Myocyte (in vitro differentiated cells): ENCODE data around the gene CERS1. TPM values are rescaled to one million over a fixed set of nuclear protein-coding genes. Genes with fewer than 3 reads are reported as not detected.

Source experiments
- DNase-seq: peaks from one replicate; pipeline ENCODE4 v3.0.0-alpha.2; 2012; ENCODE audit warnings: low read depth
- polyA plus RNA-seq: library from polyadenylated mRNA; unstranded; fragments of >200 nt; gene quantifications from one replicate; pipeline ENCODE4 v1.2.1, GENCODE V29; 2012; ENCODE audit warnings: missing spikeins
- total RNA-seq: library from RNA; depleted of rRNA; stranded (reverse); fragments of >200 nt; gene quantifications from 2 replicates; pipeline ENCODE4 v1.2.3, GENCODE V29; 2014

Gene CERS1
- total RNA-seq, result 16.8 and 30.6 TPM in 2 replicates
- polyA plus RNA-seq, result 26.3 TPM

GRCh38 chr19:18895824-18896341 is at the start of gene CERS1:
Gene CERS1 (minus strand): TSS chr19:18896158. CDS start chr19:18896072, 86 bp downstream.
- DNase-seq, result peak; percentile 31

DNA sequence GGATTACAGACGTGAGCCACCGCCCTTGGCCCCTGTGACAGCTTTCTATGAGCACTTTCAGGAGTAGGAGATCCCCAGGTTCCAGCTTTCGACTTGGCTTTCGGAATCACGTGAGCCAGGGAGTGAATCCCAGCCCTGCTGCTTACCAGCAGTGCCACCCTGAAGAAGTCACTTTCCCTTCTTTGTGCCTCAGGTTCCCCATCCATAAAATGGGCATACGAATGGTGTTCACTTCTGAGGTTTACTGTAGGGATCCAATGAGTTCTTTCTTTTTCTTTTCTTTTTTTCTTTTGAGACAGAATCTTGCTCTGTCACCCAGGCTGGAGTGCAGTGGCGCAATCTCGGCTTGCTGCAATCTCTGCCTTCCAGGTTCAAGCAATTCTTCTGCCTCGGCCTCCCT is 49.3 kb upstream of the CERS1 start:
- DNase-seq, result no peak

- DNase-seq, result no peak
Measured at GRCh38 chr19:18943465-18943864, 47.5 kb upstream of the CERS1 start.

DNA sequence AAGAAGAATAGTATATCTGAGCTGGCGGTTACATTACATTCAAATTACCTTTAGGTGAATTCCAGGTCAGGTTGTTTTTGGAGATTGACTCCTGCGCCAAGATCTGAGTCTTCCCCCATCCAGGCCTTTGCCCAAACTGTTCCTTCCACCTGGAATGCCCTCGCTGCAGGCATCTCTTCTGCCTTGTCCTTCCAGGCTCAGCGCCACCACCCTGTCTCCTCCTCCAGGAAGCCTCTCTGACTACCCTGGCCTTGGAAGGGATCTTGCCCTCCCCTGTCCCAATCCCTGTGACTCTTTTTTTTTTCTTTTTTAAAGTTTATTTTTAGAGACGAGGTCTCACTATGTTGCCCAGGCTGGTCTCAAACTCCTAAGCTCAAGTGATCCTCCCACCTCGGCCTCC is 46.7 kb upstream of the CERS1 start:
- DNase-seq, result no peak

DNA sequence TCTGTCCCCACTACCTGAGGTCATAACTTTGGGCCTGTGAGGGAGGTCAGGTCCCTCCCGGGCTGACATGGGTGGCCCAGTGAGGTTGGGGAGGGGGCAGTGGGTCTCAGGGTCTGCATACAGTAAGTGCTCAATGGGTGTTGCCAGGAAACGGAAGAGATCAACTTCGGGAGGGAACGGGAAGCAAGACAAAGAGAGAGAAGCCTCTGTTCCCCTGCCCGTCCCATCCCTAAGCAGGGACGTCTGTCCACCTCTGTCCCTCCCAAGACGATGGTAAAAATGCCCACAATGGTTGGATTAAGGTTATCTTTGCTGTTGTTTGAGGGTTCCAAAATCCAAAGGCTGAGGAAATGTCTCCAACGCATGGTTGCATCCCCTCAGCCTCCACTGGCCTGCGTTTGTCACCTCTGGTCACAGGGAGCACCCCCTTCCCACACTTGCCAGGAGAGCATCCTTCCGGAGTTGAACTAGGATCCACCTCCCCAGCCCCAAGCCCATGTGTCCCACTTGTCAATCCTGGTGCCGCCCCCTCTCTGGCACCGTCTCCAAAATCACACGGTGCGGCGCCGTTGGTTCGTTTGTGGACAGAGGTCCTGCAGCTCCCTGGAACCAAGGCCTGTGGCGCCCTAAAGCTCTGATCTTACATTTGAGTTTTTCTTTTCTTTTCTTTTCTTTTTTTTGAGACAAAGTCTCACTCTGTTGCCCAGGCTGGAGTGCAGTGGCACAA is 45.8 kb upstream of the CERS1 start:
- DNase-seq, result no peak

DNA sequence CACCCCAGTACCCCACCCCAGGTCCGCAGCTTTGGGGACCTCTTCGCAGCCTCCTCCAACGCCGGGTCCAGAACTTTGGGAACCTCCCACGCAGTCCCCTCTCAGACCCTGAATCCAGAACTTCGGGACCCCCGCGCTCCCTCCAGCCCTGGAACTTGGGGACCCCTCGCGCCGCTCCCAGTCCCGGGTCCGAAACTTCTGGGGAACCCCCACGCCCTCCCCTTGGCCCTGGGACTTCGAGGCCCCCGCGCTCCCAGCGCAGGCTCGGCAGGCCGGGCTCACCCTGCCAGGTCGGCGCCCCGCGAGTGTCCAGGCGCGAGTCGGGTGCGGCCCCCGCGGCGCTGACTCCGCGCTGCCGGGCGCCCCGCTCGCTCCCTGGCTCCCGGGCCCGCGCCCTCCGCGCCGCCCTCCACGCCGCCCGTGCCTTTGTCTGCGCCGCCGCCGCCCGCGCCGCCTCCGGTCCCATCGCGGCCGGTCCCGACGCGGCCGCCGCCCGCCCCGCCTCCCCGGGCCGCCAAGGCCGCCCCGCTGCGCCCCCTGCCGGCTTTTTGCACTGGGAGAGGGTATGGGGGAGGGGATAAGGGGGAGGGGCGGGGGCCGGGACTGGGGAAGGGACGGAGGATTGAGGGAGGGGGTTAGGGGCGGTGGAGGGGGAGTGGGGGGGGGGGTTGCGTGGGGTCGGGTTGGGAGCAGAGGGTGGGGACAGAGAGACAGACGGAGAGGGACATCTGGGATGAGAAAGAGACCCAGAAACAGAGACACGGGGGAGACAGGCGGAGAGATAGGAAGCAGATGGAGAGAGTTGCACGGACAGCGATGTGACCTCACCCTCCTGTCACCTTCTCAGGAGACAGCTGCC is 45.0 kb upstream of the CERS1 start, which contains the start of gene HOMER3:
HOMER3 (minus strand) TSS at position 449 of the 859 bp plus-strand sequence. CDS start 2,235 bp downstream, outside the sequence.
- DNase-seq, result peak; percentile 80

DNA sequence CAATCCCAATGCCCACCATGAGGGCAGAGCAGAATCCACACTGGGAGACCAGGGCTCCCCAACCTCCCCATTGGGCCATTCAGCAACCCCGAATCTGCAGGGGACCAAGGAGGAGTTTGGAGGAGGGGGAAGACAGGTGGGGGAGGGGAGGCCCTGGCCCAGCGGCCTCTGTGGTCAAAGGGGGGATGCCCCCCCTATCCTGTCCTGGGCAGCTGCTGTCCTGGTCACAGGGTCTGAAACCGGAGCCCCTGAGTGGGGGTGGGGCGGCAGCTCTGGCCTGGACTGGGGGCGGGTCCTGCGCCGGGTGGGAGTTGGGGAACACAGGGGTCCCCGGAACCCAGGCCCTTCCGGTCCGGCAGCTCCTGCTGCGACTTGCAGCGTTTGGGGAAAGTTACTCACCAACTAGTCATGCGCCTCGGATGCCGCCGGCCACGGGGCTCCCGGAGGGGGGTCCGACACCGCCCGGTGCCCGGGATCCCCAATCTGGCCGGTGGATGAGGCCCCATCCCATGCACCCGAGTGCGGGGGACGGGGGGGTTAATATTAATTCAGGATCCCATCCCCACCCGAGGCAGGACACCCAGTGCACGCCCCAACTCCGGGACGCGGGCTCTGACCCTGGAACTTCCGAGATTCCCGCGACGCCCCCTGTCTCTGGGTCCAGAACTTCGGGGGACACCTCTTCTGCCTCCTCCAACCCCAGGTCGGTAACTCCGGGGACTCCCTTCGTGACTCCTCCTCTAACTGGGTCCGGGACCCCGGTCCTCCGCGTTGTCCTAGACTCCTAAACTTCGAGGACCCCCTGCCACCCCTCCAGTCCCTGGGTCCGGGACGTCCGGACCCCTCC is 44.2 kb upstream of the CERS1 start:
- DNase-seq, result peak; percentile 93

GRCh38 chr19:18939163-18939562 is 43.2 kb upstream of the CERS1 start:
- DNase-seq, result no peak

DNA sequence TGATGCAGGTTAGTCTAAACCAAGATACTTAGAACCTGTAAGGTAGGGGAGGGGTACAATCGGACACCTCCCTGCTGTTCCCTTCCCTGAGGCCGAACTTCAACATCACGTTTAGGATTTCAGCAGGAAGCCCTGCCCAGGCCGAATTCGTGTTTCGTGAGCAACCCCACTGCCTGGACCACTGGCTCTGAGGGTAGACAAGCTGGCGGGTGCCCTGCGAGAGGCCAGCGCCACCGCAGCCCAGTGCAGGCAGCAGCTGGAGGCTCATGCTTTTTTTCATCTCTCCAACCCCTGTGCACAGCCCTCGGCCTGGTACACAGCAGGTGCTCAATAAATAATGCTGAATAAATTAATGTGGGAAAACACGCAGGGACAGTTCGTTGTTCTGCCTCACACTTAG is 37.3 kb upstream of the CERS1 start:
- no peak for DNase-seq

DNA sequence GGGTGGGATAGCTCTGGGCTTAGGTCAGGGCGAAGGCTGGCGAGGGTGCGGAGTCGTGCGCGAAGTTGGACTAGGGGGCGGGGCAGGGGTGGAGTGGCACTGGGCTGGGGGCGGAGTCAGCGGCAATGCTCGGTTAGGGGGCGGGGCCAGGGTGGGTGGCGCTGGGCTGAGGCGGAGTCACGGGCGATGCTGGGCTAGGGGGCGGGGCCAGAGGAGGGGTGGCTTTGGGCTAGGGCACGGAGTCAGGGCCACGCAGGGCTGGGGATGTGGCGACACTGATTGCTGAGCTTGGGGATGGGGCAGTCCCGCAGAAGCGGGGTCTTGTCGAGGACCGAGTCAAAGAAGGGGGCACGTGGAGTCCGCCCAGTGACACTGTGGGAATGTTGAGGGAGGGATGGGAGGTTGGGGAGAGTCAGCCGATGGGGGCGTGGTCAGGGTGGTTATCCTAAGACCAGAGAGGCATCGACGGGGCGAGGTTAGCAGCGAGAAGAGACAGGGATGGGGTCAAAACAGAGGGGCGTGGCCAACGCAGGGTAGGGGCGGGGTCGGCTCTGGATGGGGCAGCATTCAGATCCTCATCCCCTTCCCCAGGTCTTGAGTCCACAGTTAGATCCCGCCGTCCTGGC is 36.4 kb upstream of the CERS1 start:
- no peak for DNase-seq

DNA sequence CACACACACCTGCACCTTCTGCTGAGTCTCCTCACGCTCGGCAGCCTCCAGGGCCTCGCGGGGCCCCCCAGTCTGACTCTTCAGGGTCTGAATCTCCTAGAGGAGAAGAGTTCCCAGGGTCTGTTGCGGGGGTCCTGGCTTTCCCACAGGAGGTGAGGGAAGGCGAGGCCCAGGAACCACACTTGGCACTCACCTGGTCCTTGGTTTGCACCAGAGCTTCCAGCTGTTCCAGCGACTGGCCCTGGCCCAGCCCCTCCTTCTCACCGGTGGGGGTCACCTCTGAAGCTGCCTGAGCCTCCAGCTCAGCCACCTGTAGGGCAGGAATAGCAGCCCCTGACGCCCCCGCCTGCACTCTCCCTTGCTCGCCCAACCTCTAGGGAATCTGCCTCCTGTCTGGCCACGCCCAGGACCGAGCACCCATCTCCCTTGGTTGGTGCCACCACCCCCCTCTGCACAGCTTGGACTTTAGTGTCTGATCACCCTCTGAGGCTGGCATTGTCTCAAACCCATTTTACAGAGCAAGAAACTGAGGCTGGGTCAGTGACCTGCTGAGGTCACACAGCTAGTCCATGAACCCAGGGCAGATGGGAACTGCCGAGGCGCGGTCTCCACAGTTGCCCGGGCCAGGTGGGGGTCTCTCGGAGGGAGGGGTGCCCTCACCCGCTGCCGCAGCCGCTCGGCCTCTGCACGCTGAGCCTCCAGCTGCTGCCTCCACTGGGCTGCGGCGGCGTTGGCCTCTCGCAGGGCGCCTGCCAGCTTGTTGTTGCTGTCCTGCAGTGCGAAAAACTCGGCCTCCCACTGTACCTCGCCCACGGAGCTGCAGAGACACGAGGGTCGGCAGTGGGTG is 35.6 kb upstream of the CERS1 start:
- DNase-seq, result no peak

- no peak for DNase-seq
Measured at GRCh38 chr19:18929311-18929710, 33.4 kb upstream of the CERS1 start.

GRCh38 chr19:18928018-18928805 is 32.3 kb upstream of the CERS1 start:
- no peak for DNase-seq

- DNase-seq, result no peak
Measured at GRCh38 chr19:18924684-18925213, 28.8 kb upstream of the CERS1 start.

DNA sequence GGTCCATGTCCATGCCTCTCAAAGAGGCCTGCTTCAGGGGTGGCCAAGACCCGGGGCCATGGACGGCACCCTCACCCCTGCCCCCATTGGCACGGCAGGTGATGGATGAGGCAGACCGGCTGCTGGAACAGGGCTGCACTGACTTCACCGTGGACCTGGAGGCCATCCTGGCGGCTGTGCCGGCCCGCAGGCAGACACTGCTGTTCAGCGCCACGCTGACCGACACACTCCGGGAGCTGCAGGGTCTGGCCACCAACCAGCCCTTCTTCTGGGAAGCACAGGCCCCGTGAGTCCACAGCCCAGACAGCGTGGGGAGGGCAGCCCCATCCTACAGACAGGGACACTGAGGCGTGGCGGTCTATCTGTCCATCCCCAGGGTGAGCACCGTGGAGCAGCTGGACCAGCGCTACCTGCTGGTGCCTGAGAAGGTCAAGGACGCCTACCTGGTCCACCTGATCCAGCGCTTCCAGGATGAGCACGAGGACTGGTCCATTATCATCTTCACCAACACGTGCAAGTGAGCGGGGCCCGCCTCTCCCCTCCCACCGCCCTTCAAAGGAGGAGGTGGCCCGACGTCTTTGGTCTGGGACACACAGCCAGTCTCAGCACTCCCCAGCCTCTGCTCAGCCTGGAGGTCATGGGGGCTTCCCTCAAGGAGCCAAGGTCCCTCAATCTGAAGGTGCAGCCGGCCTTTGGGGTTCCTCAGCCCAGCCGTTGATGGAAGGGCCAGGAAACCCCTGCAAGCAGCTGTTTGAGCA is 26.4 kb upstream of the CERS1 start:
- no peak for DNase-seq

GRCh38 chr19:18921593-18921992 is 25.6 kb upstream of the CERS1 start:
- DNase-seq, result no peak

- DNase-seq, result no peak
Measured at GRCh38 chr19:18920400-18920799, 24.4 kb upstream of the CERS1 start.

- DNase-seq, result no peak
Measured at GRCh38 chr19:18919900-18920214, 23.9 kb upstream of the CERS1 start.
